Measurements from ENCODE around the gene ATP10A.

GRCh38 chr15:25649390-25649789, 213.7 kb downstream of the ATP10A start:
- TF ChIP-seq CTCF (IDR thresholded peaks at IDR 0.05; ENCODE audit: poor library complexity): no peak
- no peak for TF ChIP-seq EZH2 (IDR thresholded peaks at IDR 0.05; ENCODE audit: borderline replicate concordance)
